ENCODE measurements around the gene ELAVL2.
"Not testable (repeated sequence)": the region's sequence is repeated elsewhere in the genome, so short reads cannot be mapped to it uniquely, and the experiment has no call there.

Gene ELAVL2

DNA sequence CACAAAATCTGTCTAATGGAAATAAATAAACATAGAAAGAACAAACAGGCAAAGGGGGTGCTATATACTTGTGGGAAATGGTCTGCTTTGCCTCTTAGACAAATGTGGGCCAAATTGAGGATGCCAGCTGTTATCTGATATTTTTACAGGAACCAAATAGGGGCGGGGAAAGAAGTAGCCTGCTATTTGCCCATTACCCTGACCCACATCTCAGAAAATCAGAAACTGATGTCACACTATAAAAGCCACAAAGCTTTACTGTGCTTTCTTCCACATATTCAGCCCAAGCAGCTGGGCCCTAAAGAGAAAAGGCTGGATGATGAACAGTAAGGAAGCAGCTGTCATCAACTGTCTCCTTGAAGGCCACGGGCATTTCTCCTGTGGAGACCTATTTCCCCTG, 97.3 kb downstream of the ELAVL2 start:
- Histone ChIP-seq H3K9me3 (ENCODE audit: control insufficient read depth, insufficient read depth, low read length) (no peaks in the 10 kb centered on the region), H3K4me3 (ENCODE audit: low read length) (no peak overlapping the region), H3K27ac (ENCODE audit: low read length) (no peak overlapping the region), H3K36me3 (ENCODE audit: control insufficient read depth, insufficient read depth, low read length) (no peaks in the 10 kb centered on the region), H3K27me3 (ENCODE audit: control insufficient read depth, insufficient read depth, low read length) (no peaks in the 10 kb centered on the region), H3K4me1 (ENCODE audit: control insufficient read depth, insufficient read depth, low read length) (peaks cover 1% of the 10 kb centered on the region; the same call in 1 of the 2 replicates)
- WGBS (ENCODE audit: insufficient coverage, insufficient read length): no CpG with 5 or more reads among the region's 2 CpGs
- no peak for DNase-seq (ENCODE audit: low read depth, low spot score)

DNA sequence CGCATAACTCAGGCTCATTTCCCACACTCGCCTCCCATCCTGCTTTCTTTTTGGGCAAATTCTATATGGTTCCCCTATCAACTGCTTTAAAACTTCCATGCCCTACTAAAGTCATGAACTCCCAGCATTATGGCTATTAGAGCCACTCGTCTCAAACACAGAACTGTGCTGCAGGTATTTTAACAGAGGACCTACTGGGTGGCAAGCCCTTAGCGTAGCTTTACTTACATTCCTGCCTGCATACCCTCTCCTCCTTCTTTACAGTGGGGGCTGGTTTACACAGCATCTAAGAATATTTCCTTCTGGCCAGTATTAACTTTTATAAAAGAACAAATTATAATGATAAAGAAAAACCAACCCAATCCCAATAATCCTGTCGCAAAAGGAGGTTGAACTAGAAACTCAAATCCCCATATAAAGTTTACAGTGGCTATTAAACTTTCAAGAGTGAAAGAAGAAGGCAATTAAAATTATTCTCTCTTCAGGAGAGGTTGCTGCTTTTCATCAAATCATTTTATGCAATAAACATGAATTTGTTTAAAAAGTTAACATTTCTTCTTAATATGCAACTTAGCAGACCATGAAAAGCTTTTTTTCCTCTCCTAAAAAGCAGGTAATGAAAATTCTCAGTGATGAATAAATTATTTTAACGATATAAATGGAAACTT, 100.6 kb downstream of the ELAVL2 start:
- H3K36me3 ChIP-seq (ENCODE audit: control insufficient read depth, insufficient read depth, low read length): no peaks in the 10 kb centered on the region

DNA sequence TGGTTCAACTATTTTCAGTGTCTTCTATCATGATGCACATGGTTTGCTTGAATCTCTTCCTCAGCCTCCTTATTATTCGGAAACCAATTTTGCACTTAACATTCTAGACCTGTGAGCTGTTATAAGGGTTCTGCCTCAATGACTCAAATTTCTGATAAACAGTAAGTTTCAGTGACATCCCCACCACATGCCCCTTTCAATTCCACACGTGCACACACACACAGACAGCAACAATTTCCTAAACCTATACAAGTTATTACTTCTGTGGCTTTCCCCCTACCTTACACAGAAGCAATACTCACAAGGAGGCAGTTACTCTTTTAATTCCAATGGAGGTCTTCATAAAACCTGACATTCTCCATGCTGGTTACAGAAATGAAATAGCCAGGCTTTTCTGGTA, 102.4 kb downstream of the ELAVL2 start:
- Histone ChIP-seq H3K4me1 (ENCODE audit: control insufficient read depth, insufficient read depth, low read length) (peaks cover 1% of the 10 kb centered on the region; the same call in 1 of the 2 replicates), H3K27me3 (ENCODE audit: control insufficient read depth, insufficient read depth, low read length) (no peaks in the 10 kb centered on the region), H3K4me3 (ENCODE audit: low read length) (no peak overlapping the region), H3K9me3 (ENCODE audit: control insufficient read depth, insufficient read depth, low read length) (no peaks in the 10 kb centered on the region), H3K36me3 (ENCODE audit: control insufficient read depth, insufficient read depth, low read length) (no peaks in the 10 kb centered on the region), H3K27ac (ENCODE audit: low read length) (no peak overlapping the region)
- no peak for DNase-seq (ENCODE audit: low read depth, low spot score)
- no CpG with 5 or more reads among the region's 2 CpGs for WGBS (ENCODE audit: insufficient coverage, insufficient read length)

More for the DNA sequence above, 100.6 kb downstream of the ELAVL2 start:
- H3K9me3 ChIP-seq (ENCODE audit: control insufficient read depth, insufficient read depth, low read length): no peaks in the 10 kb centered on the region
- H3K27ac ChIP-seq (ENCODE audit: low read length): no peak overlapping the region
- H3K27me3 ChIP-seq (ENCODE audit: control insufficient read depth, insufficient read depth, low read length): no peaks in the 10 kb centered on the region
- peaks cover 1% of the 10 kb centered on the region; the same call in 1 of the 2 replicates for H3K4me1 ChIP-seq (ENCODE audit: control insufficient read depth, insufficient read depth, low read length)
- no peak overlapping the region for H3K4me3 ChIP-seq (ENCODE audit: low read length)
- 100% methylated on average over 1 of the region's 6 CpGs for WGBS (ENCODE audit: insufficient coverage, insufficient read length)
- no peak for DNase-seq (ENCODE audit: low read depth, low spot score)

DNA sequence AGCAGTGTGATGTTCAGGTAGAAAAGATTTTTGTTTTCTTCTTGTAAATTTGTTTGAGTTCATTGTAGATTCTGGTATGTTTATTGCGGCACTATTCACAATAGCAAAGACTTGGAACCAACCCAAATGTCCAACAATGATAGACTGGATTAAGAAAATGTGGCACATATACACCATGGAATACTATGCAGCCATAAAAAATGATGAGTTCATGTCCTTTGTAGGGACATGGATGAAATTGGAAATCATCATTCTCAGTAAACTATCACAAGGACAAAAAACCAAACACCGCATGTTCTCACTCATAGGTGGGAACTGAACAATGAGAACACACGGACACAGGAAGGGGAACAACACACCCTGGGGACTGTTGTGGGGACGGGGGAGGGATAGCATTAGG, 103.0 kb downstream of the ELAVL2 start:
- H3K4me1 ChIP-seq (ENCODE audit: control insufficient read depth, insufficient read depth, low read length); DNase-seq (ENCODE audit: low read depth, low spot score); H3K27me3 ChIP-seq (ENCODE audit: control insufficient read depth, insufficient read depth, low read length); H3K9me3 ChIP-seq (ENCODE audit: control insufficient read depth, insufficient read depth, low read length); H3K4me3 ChIP-seq (ENCODE audit: low read length); H3K36me3 ChIP-seq (ENCODE audit: control insufficient read depth, insufficient read depth, low read length); H3K27ac ChIP-seq (ENCODE audit: low read length): not testable (repeated sequence)
- no CpG with 5 or more reads among the region's 4 CpGs for WGBS (ENCODE audit: insufficient coverage, insufficient read length)

GRCh38 chr9:23721466-23721865, 104.6 kb downstream of the ELAVL2 start:
- H3K36me3 ChIP-seq (ENCODE audit: control insufficient read depth, insufficient read depth, low read length): no peaks in the 10 kb centered on the region
- no peak for DNase-seq (ENCODE audit: low read depth, low spot score)
- H3K27ac ChIP-seq (ENCODE audit: low read length): no peak overlapping the region
- no peaks in the 10 kb centered on the region for H3K27me3 ChIP-seq (ENCODE audit: control insufficient read depth, insufficient read depth, low read length)
- no peaks in the 10 kb centered on the region for H3K4me1 ChIP-seq (ENCODE audit: control insufficient read depth, insufficient read depth, low read length)
- H3K9me3 ChIP-seq (ENCODE audit: control insufficient read depth, insufficient read depth, low read length): no peaks in the 10 kb centered on the region
- no peak overlapping the region for H3K4me3 ChIP-seq (ENCODE audit: low read length)

GRCh38 chr9:23717505-23717904, 108.5 kb downstream of the ELAVL2 start:
- no CpG with 5 or more reads among the region's 2 CpGs for WGBS (ENCODE audit: insufficient coverage, insufficient read length)
- Histone ChIP-seq H3K36me3 (ENCODE audit: control insufficient read depth, insufficient read depth, low read length) (no peaks in the 10 kb centered on the region), H3K9me3 (ENCODE audit: control insufficient read depth, insufficient read depth, low read length) (no peaks in the 10 kb centered on the region), H3K4me3 (ENCODE audit: low read length) (no peak overlapping the region), H3K4me1 (ENCODE audit: control insufficient read depth, insufficient read depth, low read length) (no peaks in the 10 kb centered on the region), H3K27me3 (ENCODE audit: control insufficient read depth, insufficient read depth, low read length) (no peaks in the 10 kb centered on the region), H3K27ac (ENCODE audit: low read length) (no peak overlapping the region)
- no peak for DNase-seq (ENCODE audit: low read depth, low spot score)

DNA sequence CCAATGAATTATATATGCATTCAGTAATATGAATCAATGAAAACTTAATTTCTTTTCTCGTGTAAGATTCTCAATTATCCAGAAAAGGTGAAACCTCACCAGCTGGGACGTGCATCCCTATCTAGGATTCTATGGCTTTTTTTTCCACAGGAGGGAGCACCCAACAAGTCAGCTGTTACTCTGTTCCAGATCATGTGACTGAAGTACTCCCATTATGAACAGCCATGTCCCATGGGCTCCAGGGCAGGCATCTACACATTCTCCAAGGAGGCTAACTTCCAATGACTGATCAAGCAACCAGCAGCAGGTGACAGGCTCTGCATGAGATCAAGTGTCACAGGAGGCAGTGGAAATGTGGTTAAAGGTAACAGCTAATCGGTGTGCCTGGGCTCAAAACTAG, 118.8 kb downstream of the ELAVL2 start:
- no peak for DNase-seq (ENCODE audit: low read depth, low spot score)
- H3K27ac ChIP-seq (ENCODE audit: low read length): no peak overlapping the region
- H3K27me3 ChIP-seq (ENCODE audit: control insufficient read depth, insufficient read depth, low read length): no peaks in the 10 kb centered on the region
- no peaks in the 10 kb centered on the region for H3K36me3 ChIP-seq (ENCODE audit: control insufficient read depth, insufficient read depth, low read length)
- WGBS (ENCODE audit: insufficient coverage, insufficient read length): no CpG with 5 or more reads among the region's 3 CpGs
- H3K4me1 ChIP-seq (ENCODE audit: control insufficient read depth, insufficient read depth, low read length): no peaks in the 10 kb centered on the region
- H3K9me3 ChIP-seq (ENCODE audit: control insufficient read depth, insufficient read depth, low read length): no peaks in the 10 kb centered on the region
- no peak overlapping the region for H3K4me3 ChIP-seq (ENCODE audit: low read length)

- Histone ChIP-seq H3K4me1 (ENCODE audit: control insufficient read depth, insufficient read depth, low read length) (no peaks in the 10 kb centered on the region), H3K4me3 (ENCODE audit: low read length) (no peak overlapping the region), H3K27me3 (ENCODE audit: control insufficient read depth, insufficient read depth, low read length) (no peaks in the 10 kb centered on the region), H3K36me3 (ENCODE audit: control insufficient read depth, insufficient read depth, low read length) (no peaks in the 10 kb centered on the region), H3K27ac (ENCODE audit: low read length) (no peak overlapping the region), H3K9me3 (ENCODE audit: control insufficient read depth, insufficient read depth, low read length) (no peaks in the 10 kb centered on the region)
- DNase-seq (ENCODE audit: low read depth, low spot score): no peak
- WGBS (ENCODE audit: insufficient coverage, insufficient read length): no CpG with 5 or more reads among the region's 3 CpGs
Measured at GRCh38 chr9:23702311-23702922, 123.6 kb downstream of the ELAVL2 start.

DNA sequence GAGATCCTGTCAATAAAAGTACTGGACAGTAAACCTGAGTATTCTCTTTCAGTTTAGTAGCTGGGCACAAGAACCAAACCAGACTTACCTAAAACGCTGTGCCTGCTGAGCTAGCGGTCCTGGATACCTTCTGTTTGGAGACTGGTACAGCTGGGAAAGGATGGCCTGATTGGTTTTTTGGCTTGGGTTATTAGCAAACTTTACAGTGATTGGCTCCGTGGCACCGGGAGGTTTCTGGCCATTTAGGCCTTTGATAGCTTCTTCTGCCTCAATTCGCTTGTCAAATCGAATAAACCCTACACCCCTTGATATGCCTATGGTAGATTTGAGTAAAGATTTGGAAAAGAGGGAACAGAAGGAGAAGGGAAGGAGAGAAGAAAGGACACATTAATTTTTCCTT, 124.7 kb downstream of the ELAVL2 start:
- H3K27ac ChIP-seq (ENCODE audit: low read length): no peak overlapping the region
- WGBS (ENCODE audit: insufficient coverage, insufficient read length): no CpG with 5 or more reads among the region's 6 CpGs
- no peaks in the 10 kb centered on the region for H3K4me1 ChIP-seq (ENCODE audit: control insufficient read depth, insufficient read depth, low read length)

DNA sequence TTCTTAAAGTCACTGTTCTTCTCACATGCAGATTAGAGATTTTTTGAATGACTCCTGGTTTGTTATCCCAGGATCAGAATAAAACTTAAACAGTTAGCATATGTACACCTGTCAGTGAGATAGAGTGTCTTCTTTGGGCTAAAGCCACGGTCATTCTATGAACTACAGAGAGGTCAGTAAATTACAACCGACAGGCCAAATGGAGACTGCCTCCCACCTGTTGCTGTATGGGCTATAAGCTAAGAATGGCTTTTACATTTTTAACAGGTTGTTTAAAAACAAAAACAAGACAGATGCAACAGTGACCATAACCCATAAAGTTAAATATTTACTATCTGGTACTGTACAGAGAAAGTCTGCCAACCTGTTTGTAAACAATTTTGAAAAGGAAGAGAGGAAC, 125.7 kb downstream of the ELAVL2 start:
- no peak for DNase-seq (ENCODE audit: low read depth, low spot score)
- WGBS (ENCODE audit: insufficient coverage, insufficient read length): no CpG with 5 or more reads among the region's 2 CpGs
- Histone ChIP-seq H3K9me3 (ENCODE audit: control insufficient read depth, insufficient read depth, low read length) (no peaks in the 10 kb centered on the region), H3K36me3 (ENCODE audit: control insufficient read depth, insufficient read depth, low read length) (no peaks in the 10 kb centered on the region), H3K27ac (ENCODE audit: low read length) (no peak overlapping the region), H3K4me3 (ENCODE audit: low read length) (no peak overlapping the region), H3K27me3 (ENCODE audit: control insufficient read depth, insufficient read depth, low read length) (no peaks in the 10 kb centered on the region), H3K4me1 (ENCODE audit: control insufficient read depth, insufficient read depth, low read length) (no peaks in the 10 kb centered on the region)

More for the DNA sequence above, 124.7 kb downstream of the ELAVL2 start:
- H3K36me3 ChIP-seq (ENCODE audit: control insufficient read depth, insufficient read depth, low read length): no peaks in the 10 kb centered on the region
- no peaks in the 10 kb centered on the region for H3K27me3 ChIP-seq (ENCODE audit: control insufficient read depth, insufficient read depth, low read length)
- H3K9me3 ChIP-seq (ENCODE audit: control insufficient read depth, insufficient read depth, low read length): no peaks in the 10 kb centered on the region
- no peak overlapping the region for H3K4me3 ChIP-seq (ENCODE audit: low read length)
- no peak for DNase-seq (ENCODE audit: low read depth, low spot score)

- Histone ChIP-seq H3K4me3 (ENCODE audit: low read length) (no peak overlapping the region), H3K36me3 (ENCODE audit: control insufficient read depth, insufficient read depth, low read length) (no peaks in the 10 kb centered on the region), H3K4me1 (ENCODE audit: control insufficient read depth, insufficient read depth, low read length) (no peaks in the 10 kb centered on the region; the same call in 1 of the 2 replicates), H3K9me3 (ENCODE audit: control insufficient read depth, insufficient read depth, low read length) (no peaks in the 10 kb centered on the region), H3K27ac (ENCODE audit: low read length) (no peak overlapping the region), H3K27me3 (ENCODE audit: control insufficient read depth, insufficient read depth, low read length) (no peaks in the 10 kb centered on the region)
- no peak for DNase-seq (ENCODE audit: low read depth, low spot score)
- no CpG with 5 or more reads among the region's 1 CpG for WGBS (ENCODE audit: insufficient coverage, insufficient read length)
Measured at GRCh38 chr9:23698161-23698560, 127.9 kb downstream of the ELAVL2 start.

Measured in iPS DF 6.9 (cell line).